Astrocyte (in vitro differentiated cells and primary cell): Measurements from ENCODE around the gene SPTBN2. TPM values are rescaled to one million over a fixed set of nuclear protein-coding genes. Genes with fewer than 3 reads are reported as not detected.

Experiments
- DNase-seq: peaks from one replicate; pipeline ENCODE4 v3.0.0-alpha.2; 2010; ENCODE audit warnings: low read depth
- FAIRE-seq: peaks from 2 replicates; lab custom pipeline; 2011; peaks lifted over from hg19 to GRCh38; lab: Jason Lieb, UNC
- H2AFZ ChIP-seq: 2 replicates; pipeline ENCODE4 v1.6.0; 2012; ENCODE audit warnings: low read depth, low read length, inconsistent platforms
- H3K27ac ChIP-seq: 2 replicates; pipeline ENCODE4 v1.5.1; 2011; ENCODE audit warnings: low read depth, low read length, inconsistent platforms
- H3K27me3 ChIP-seq: 2 replicates; pipeline ENCODE4 v1.6.0; 2011; ENCODE audit warnings: low read length, inconsistent platforms; ENCODE audit not compliant: insufficient read depth
- H3K36me3 ChIP-seq: 2 replicates; pipeline ENCODE4 v1.5.1; 2011; ENCODE audit warnings: low read length, inconsistent platforms; ENCODE audit not compliant: insufficient read depth
- H3K4me1 ChIP-seq: 2 replicates; pipeline ENCODE4 v1.5.1; 2011; ENCODE audit warnings: low read length, inconsistent platforms; ENCODE audit not compliant: insufficient read depth
- H3K4me2 ChIP-seq: 2 replicates; pipeline ENCODE4 v1.6.0; 2012; ENCODE audit warnings: low read length, inconsistent platforms
- H3K4me3 ChIP-seq: 2 replicates; pipeline ENCODE4 v1.5.1; 2011; ENCODE audit warnings: low read depth, mild to moderate bottlenecking, low read length, inconsistent platforms; ENCODE audit not compliant: insufficient read depth
- H3K79me2 ChIP-seq: 2 replicates; pipeline ENCODE4 v1.6.0; 2012; ENCODE audit warnings: mild to moderate bottlenecking, low read length, inconsistent platforms; ENCODE audit not compliant: insufficient read depth
- H3K9ac ChIP-seq: 2 replicates; pipeline ENCODE4 v1.6.0; 2012; ENCODE audit warnings: mild to moderate bottlenecking, low read length, inconsistent platforms
- H3K9me3 ChIP-seq: 2 replicates; pipeline ENCODE4 v1.5.1; 2012; ENCODE audit warnings: low read depth, mild to moderate bottlenecking, low read length, inconsistent platforms; ENCODE audit not compliant: insufficient read depth
- H4K20me1 ChIP-seq: 2 replicates; pipeline ENCODE4 v1.6.0; 2012; ENCODE audit warnings: low read length, inconsistent platforms; ENCODE audit not compliant: insufficient read depth
- H3K27ac Mint-ChIP-seq: one replicate; pipeline ENCODE4 v1.8.0; 2021; ENCODE audit warnings: mild to moderate bottlenecking, mixed read lengths; ENCODE audit not compliant: unreplicated experiment
- H3K27me3 Mint-ChIP-seq: one replicate; pipeline ENCODE4 v1.8.0; 2021; ENCODE audit warnings: low read depth, mixed read lengths; ENCODE audit not compliant: unreplicated experiment
- H3K36me3 Mint-ChIP-seq: one replicate; pipeline ENCODE4 v1.8.0; 2021; ENCODE audit warnings: low read depth, mixed read lengths; ENCODE audit not compliant: unreplicated experiment
- H3K4me1 Mint-ChIP-seq: one replicate; pipeline ENCODE4 v1.8.0; 2021; ENCODE audit warnings: low read depth, mixed read lengths; ENCODE audit not compliant: unreplicated experiment
- H3K4me3 Mint-ChIP-seq: one replicate; pipeline ENCODE4 v1.8.0; 2021; ENCODE audit warnings: mild to moderate bottlenecking, moderate library complexity, mixed read lengths; ENCODE audit not compliant: unreplicated experiment
- H3K9me3 Mint-ChIP-seq: one replicate; pipeline ENCODE4 v1.8.0; 2021; ENCODE audit warnings: mild to moderate bottlenecking, mixed read lengths; ENCODE audit not compliant: unreplicated experiment
- EZH2 ChIP-seq: IDR thresholded peaks from 2 replicates; pipeline ENCODE4 v1.6.1; 2012; ENCODE audit warnings: mild to moderate bottlenecking, low read length, inconsistent platforms; ENCODE audit not compliant: insufficient read depth
- total RNA-seq: library from RNA; stranded (reverse); gene quantifications from 2 replicates; pipeline ENCODE4 v1.2.1, GENCODE V29; 2021
- TF ChIP-seq, protein P1 (sequence below): IDR thresholded peaks from 2 replicates; pipeline ENCODE4 v1.5.1; 2011; ENCODE audit warnings: low read depth, mild to moderate bottlenecking, inconsistent platforms, low read length, moderate library complexity; ENCODE audit not compliant: insufficient read depth

SPTBN2 gene
- total RNA-seq, 1 donor from 2014 or later, result 18.2 TPM

GRCh38 chr11:66685276-66686099, 43.5 kb downstream of the SPTBN2 start:
- Histone ChIP-seq H4K20me1 (no peaks in the 10 kb centered on the region), H2AFZ (no peak overlapping the region), H3K9ac (no peak overlapping the region), H3K4me2 (no peak overlapping the region), H3K27ac (no peak overlapping the region), H3K4me3 (no peak overlapping the region), H3K27me3 (no peaks in the 10 kb centered on the region), H3K79me2 (no peaks in the 10 kb centered on the region), H3K9me3 (no peaks in the 10 kb centered on the region), H3K4me1 (no peaks in the 10 kb centered on the region), H3K36me3 (no peaks in the 10 kb centered on the region)
- no peak overlapping the region for H3K4me3 Mint-ChIP-seq
- no peaks in the 10 kb centered on the region for H3K9me3 Mint-ChIP-seq
- no peak for DNase-seq
- H3K27ac Mint-ChIP-seq, result no peak overlapping the region
- no peaks in the 10 kb centered on the region for H3K27me3 Mint-ChIP-seq
- no peak for FAIRE-seq
- peaks cover 5% of the 10 kb centered on the region for H3K4me1 Mint-ChIP-seq
- H3K36me3 Mint-ChIP-seq, result peaks cover 19% of the 10 kb centered on the region
- TF ChIP-seq, protein P1, sequence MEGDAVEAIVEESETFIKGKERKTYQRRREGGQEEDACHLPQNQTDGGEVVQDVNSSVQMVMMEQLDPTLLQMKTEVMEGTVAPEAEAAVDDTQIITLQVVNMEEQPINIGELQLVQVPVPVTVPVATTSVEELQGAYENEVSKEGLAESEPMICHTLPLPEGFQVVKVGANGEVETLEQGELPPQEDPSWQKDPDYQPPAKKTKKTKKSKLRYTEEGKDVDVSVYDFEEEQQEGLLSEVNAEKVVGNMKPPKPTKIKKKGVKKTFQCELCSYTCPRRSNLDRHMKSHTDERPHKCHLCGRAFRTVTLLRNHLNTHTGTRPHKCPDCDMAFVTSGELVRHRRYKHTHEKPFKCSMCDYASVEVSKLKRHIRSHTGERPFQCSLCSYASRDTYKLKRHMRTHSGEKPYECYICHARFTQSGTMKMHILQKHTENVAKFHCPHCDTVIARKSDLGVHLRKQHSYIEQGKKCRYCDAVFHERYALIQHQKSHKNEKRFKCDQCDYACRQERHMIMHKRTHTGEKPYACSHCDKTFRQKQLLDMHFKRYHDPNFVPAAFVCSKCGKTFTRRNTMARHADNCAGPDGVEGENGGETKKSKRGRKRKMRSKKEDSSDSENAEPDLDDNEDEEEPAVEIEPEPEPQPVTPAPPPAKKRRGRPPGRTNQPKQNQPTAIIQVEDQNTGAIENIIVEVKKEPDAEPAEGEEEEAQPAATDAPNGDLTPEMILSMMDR, result no peak
- TF ChIP-seq EZH2, result no peak

- Histone ChIP-seq H3K27ac (no peak overlapping the region), H3K27me3 (no peaks in the 10 kb centered on the region), H4K20me1 (no peaks in the 10 kb centered on the region), H3K4me1 (no peaks in the 10 kb centered on the region), H3K9me3 (no peaks in the 10 kb centered on the region), H3K4me2 (no peak overlapping the region), H3K9ac (no peak overlapping the region), H2AFZ (no peak overlapping the region), H3K36me3 (no peaks in the 10 kb centered on the region), H3K4me3 (no peak overlapping the region), H3K79me2 (no peaks in the 10 kb centered on the region)
- Mint-ChIP-seq H3K4me3 (no peak overlapping the region), H3K27me3 (no peaks in the 10 kb centered on the region), H3K4me1 (peaks cover 5% of the 10 kb centered on the region), H3K27ac (no peak overlapping the region), H3K36me3 (peaks cover 19% of the 10 kb centered on the region), H3K9me3 (no peaks in the 10 kb centered on the region)
- DNase-seq (no peak), FAIRE-seq (no peak)
- TF ChIP-seq, protein P1, result no peak
- no peak for TF ChIP-seq EZH2
Observed at GRCh38 chr11:66684635-66685034, 44.4 kb downstream of the SPTBN2 start.

DNA sequence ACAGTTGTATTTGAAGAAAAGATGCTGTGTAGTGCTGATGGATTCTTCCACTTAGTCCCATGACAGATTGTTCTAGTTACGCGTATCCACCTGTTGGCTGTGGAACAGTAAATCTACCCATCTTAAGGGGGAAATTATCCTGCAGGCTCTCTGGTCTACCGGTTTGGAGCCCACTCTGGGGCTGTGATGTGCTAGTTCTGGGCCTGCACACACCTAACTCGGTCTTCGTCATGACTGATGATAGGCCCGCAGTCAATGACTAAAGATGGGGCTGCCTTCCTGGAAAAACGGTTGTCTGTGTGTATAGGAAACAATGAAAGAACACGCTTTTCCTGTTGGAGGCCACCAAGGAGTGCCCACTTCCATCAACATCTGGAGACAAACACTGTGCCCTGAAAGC, 45.1 kb downstream of the SPTBN2 start:
- Histone ChIP-seq H3K27me3 (no peaks in the 10 kb centered on the region), H3K4me1 (no peaks in the 10 kb centered on the region), H2AFZ (no peak overlapping the region), H3K36me3 (no peaks in the 10 kb centered on the region), H3K4me2 (no peak overlapping the region), H3K9me3 (no peaks in the 10 kb centered on the region), H3K9ac (no peak overlapping the region), H4K20me1 (no peaks in the 10 kb centered on the region), H3K79me2 (no peaks in the 10 kb centered on the region), H3K27ac (no peak overlapping the region), H3K4me3 (no peak overlapping the region)
- no peak for FAIRE-seq
- no peaks in the 10 kb centered on the region for H3K27me3 Mint-ChIP-seq
- peaks cover 19% of the 10 kb centered on the region for H3K36me3 Mint-ChIP-seq
- H3K4me3 Mint-ChIP-seq, result no peak overlapping the region
- no peaks in the 10 kb centered on the region for H3K9me3 Mint-ChIP-seq
- H3K4me1 Mint-ChIP-seq, result peaks cover 5% of the 10 kb centered on the region
- TF ChIP-seq EZH2, result no peak
- TF ChIP-seq, protein P1, result no peak
- H3K27ac Mint-ChIP-seq, result no peak overlapping the region
- no peak for DNase-seq
